ENCODE measurements around the gene KCND3.

DNA sequence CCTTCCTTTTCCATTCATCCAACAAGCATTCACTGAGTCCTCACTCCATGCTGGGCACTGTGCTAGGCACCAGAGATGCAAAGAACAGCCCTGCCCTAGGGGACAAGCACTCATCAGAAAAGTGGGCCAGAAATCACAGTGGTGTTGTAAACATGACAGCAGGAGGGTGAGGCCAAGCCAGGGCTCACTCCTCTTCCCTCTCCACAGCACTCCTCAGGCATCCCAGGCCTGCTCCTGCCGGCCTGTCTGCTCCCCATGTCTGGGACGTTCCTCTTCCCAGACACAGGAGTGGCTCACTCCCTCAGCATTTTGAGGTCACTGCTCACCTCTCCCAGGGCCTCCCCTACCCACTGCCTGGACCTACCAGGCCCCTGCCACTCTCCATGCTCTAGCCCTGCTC, 61.8 kb downstream of the KCND3 start:
- TF ChIP-seq, protein P1, sequence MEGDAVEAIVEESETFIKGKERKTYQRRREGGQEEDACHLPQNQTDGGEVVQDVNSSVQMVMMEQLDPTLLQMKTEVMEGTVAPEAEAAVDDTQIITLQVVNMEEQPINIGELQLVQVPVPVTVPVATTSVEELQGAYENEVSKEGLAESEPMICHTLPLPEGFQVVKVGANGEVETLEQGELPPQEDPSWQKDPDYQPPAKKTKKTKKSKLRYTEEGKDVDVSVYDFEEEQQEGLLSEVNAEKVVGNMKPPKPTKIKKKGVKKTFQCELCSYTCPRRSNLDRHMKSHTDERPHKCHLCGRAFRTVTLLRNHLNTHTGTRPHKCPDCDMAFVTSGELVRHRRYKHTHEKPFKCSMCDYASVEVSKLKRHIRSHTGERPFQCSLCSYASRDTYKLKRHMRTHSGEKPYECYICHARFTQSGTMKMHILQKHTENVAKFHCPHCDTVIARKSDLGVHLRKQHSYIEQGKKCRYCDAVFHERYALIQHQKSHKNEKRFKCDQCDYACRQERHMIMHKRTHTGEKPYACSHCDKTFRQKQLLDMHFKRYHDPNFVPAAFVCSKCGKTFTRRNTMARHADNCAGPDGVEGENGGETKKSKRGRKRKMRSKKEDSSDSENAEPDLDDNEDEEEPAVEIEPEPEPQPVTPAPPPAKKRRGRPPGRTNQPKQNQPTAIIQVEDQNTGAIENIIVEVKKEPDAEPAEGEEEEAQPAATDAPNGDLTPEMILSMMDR (IDR thresholded peaks at IDR 0.05; ENCODE audit: insufficient read depth, low read depth, low read length), result no peak
- no peak for TF ChIP-seq EZH2 (IDR thresholded peaks at IDR 0.05; ENCODE audit: insufficient read depth, low read length)

All from astrocyte (in vitro differentiated cells and primary cell).